Fibroblast of skin of right quadriceps (primary cell): Measurements from ENCODE around the gene CD2AP.
"Not testable (repeated sequence)": the region's sequence is repeated elsewhere in the genome, so short reads cannot be mapped to it uniquely, and the experiment has no call there.

Experiments
- DNase-seq: peaks from one replicate; pipeline ENCODE4 v3.0.0-alpha.2; 2013

Gene CD2AP

GRCh38 chr6:47502920-47503319 lies 25.3 kb downstream of the CD2AP start:
- DNase-seq = no peak

GRCh38 chr6:47509937-47510336 lies 32.3 kb downstream of the CD2AP start:
- no peak for DNase-seq

GRCh38 chr6:47512872-47513271 lies 35.3 kb downstream of the CD2AP start:
- no peak for DNase-seq

- DNase-seq = no peak
These were observed 41.7 kb downstream of the CD2AP start for GRCh38 chr6:47519279-47519678.

- DNase-seq = no peak
These were observed 42.7 kb downstream of the CD2AP start for GRCh38 chr6:47520282-47520681.

- no peak for DNase-seq
These were observed 44.4 kb downstream of the CD2AP start for GRCh38 chr6:47521961-47522360.

GRCh38 chr6:47524136-47524845 lies 46.7 kb downstream of the CD2AP start:
- peak; percentile 56 for DNase-seq

- no peak for DNase-seq
These were observed 47.9 kb downstream of the CD2AP start for GRCh38 chr6:47525330-47526057.

- DNase-seq = no peak
These were observed 49.7 kb downstream of the CD2AP start for GRCh38 chr6:47527274-47527673.

GRCh38 chr6:47529734-47530133 lies 52.1 kb downstream of the CD2AP start:
- DNase-seq = no peak

- DNase-seq = no peak
These were observed 55.5 kb downstream of the CD2AP start for GRCh38 chr6:47532981-47533585.

- DNase-seq = no peak
These were observed 56.5 kb downstream of the CD2AP start for GRCh38 chr6:47534063-47534462.

- DNase-seq = no peak
These were observed 58.0 kb downstream of the CD2AP start for GRCh38 chr6:47535316-47536225.

GRCh38 chr6:47536816-47537401 lies 59.3 kb downstream of the CD2AP start:
- no peak for DNase-seq

- DNase-seq = no peak
These were observed 67.6 kb downstream of the CD2AP start for GRCh38 chr6:47545223-47545622.

- no peak for DNase-seq
These were observed 74.1 kb downstream of the CD2AP start for GRCh38 chr6:47551670-47552069.

GRCh38 chr6:47552319-47552718 lies 74.7 kb downstream of the CD2AP start:
- no peak for DNase-seq

- not testable (repeated sequence) for DNase-seq
These were observed 75.7 kb downstream of the CD2AP start for GRCh38 chr6:47553243-47553642.

- not testable (repeated sequence) for DNase-seq
These were observed 78.9 kb downstream of the CD2AP start for GRCh38 chr6:47556459-47556858.

GRCh38 chr6:47563162-47563561 lies 85.6 kb downstream of the CD2AP start:
- DNase-seq = no peak

GRCh38 chr6:47566602-47567001 lies 89.0 kb downstream of the CD2AP start:
- not testable (repeated sequence) for DNase-seq

GRCh38 chr6:47567586-47567985 lies 90.0 kb downstream of the CD2AP start:
- DNase-seq = no peak

- peak; percentile 10 for DNase-seq
These were observed 93.9 kb downstream of the CD2AP start for GRCh38 chr6:47571488-47571887.
